IMR-90 (cell line): Measurements from ENCODE around the gene FAM110D. TPM values are rescaled to one million over a fixed set of nuclear protein-coding genes. Genes with fewer than 3 reads are reported as not detected.
A peak's percentile ranks its signal among the peaks of the same experiment; 100 is the strongest.

Source experiments
- ATAC-seq: fragments of 200-7000 bp; cut with Tn5 transposase; 2 replicates; pipeline ENCODE4 v1.9.1; 2020; ENCODE audit warnings: low read depth, mild to moderate bottlenecking, moderate library complexity
- BruUV-seq: library from RNA; stranded (reverse); fragments of 400-500 nt; replicated peaks from 2 replicates; lab custom pipeline; 2021; lab: Mats Ljungman, UMichigan
- CTCF ChIA-PET: fragments of 300-600 bp; formaldehyde crosslinking; extraction: SDS; loops from one replicate; lab custom pipeline; 2021; ENCODE audit warnings: antibody characterized with exemption; lab: Yijun Ruan, JAX
- POLR2A ChIA-PET: fragments of 300-600 bp; sonication (Branson Sonifier 250); formaldehyde crosslinking; loops from one replicate; lab custom pipeline; 2022; ENCODE audit warnings: antibody characterized with exemption; ENCODE audit not compliant: unreplicated experiment; lab: Charles Lee
- DNase-seq: peaks from one replicate; pipeline ENCODE4 v3.0.0; 2013
- H2AFZ ChIP-seq: replicated peaks from 2 replicates; pipeline ENCODE3; 2013; ENCODE audit warnings: low read length, mild to moderate bottlenecking; ENCODE audit not compliant: poor library complexity
- H2AK5ac ChIP-seq: 2 replicates; pipeline ENCODE4 v1.6.1; 2013; ENCODE audit warnings: low read depth, low read length, inconsistent platforms
- H2AK9ac ChIP-seq: replicated peaks from 2 replicates; pipeline ENCODE3; 2013; ENCODE audit warnings: mild to moderate bottlenecking, low read depth, low read length, moderate library complexity; ENCODE audit not compliant: poor library complexity
- H2BK120ac ChIP-seq: 2 replicates; pipeline ENCODE4 v1.6.1; 2013; ENCODE audit warnings: low read depth, low read length, inconsistent platforms
- H2BK15ac ChIP-seq: 3 replicates; pipeline ENCODE4 v1.6.1; 2013; ENCODE audit warnings: low read depth, low read length, inconsistent platforms
- H2BK20ac ChIP-seq: 2 replicates; pipeline ENCODE4 v1.6.1; 2013; ENCODE audit warnings: low read depth, mild to moderate bottlenecking, inconsistent platforms, low read length, moderate library complexity
- H2BK5ac ChIP-seq: 2 replicates; pipeline ENCODE4 v1.6.1; 2013; ENCODE audit warnings: mild to moderate bottlenecking, low read depth, low read length, inconsistent platforms; ENCODE audit not compliant: poor library complexity, severe bottlenecking
- H3K14ac ChIP-seq: replicated peaks from 2 replicates; pipeline ENCODE4 v1.6.1; 2013; ENCODE audit warnings: low read depth, low read length, inconsistent platforms
- H3K18ac ChIP-seq: 2 replicates; pipeline ENCODE4 v1.6.1; 2013; ENCODE audit warnings: low read depth, low read length, control low read depth
- H3K23ac ChIP-seq: 2 replicates; pipeline ENCODE4 v1.6.1; 2013; ENCODE audit warnings: low read depth, low read length, inconsistent platforms
- H3K27ac ChIP-seq: 2 replicates; pipeline ENCODE4 v1.5.1; 2013; ENCODE audit warnings: mild to moderate bottlenecking, control low read depth, low read length; ENCODE audit not compliant: insufficient read depth
- H3K27me3 ChIP-seq: 2 replicates; pipeline ENCODE4 v1.6.1; 2013; ENCODE audit warnings: low read length; ENCODE audit not compliant: control insufficient read depth, insufficient read depth
- H3K36me3 ChIP-seq: 2 replicates; pipeline ENCODE4 v1.6.1; 2013; ENCODE audit warnings: low read length, mixed read lengths; ENCODE audit not compliant: control insufficient read depth, insufficient read depth
- H3K4ac ChIP-seq: 2 replicates; pipeline ENCODE4 v1.6.1; 2013; ENCODE audit warnings: low read depth, low read length, inconsistent platforms
- H3K4me1 ChIP-seq: 2 replicates; pipeline ENCODE4 v1.6.1; 2013; ENCODE audit warnings: low read length, mixed read lengths; ENCODE audit not compliant: control insufficient read depth, insufficient read depth
- H3K4me2 ChIP-seq: 2 replicates; pipeline ENCODE4 v1.6.1; 2013; ENCODE audit warnings: low read depth, mild to moderate bottlenecking, control low read depth, low read length, moderate library complexity
- H3K4me3 ChIP-seq: 2 replicates; pipeline ENCODE4 v1.5.1; 2013; ENCODE audit warnings: low read depth, mild to moderate bottlenecking, control low read depth, low read length, moderate library complexity; ENCODE audit not compliant: insufficient read depth
- H3K56ac ChIP-seq: 2 replicates; pipeline ENCODE4 v1.6.1; 2013; ENCODE audit warnings: low read length, inconsistent platforms; ENCODE audit not compliant: insufficient read depth; ENCODE audit errors: extremely low read depth
- H3K79me1 ChIP-seq, 2 experiments: 2 replicates each; pipeline ENCODE4 v1.6.1; 2013; ENCODE audit warnings: low read length in 2 of 2, inconsistent platforms in 1 of 2, low read depth in 1 of 2
- H3K9ac ChIP-seq: 2 replicates; pipeline ENCODE4 v1.6.1; 2013; ENCODE audit warnings: low read depth, low read length, control low read depth
- H3K9me1 ChIP-seq: 2 replicates; pipeline ENCODE4 v1.6.1; 2013; ENCODE audit warnings: low read length, inconsistent platforms; ENCODE audit not compliant: insufficient read depth
- H3K9me3 ChIP-seq: 2 replicates; pipeline ENCODE4 v1.6.1; 2013; ENCODE audit warnings: low read length; ENCODE audit not compliant: control insufficient read depth, insufficient read depth
- H4K20me1 ChIP-seq: 2 replicates; pipeline ENCODE4 v1.6.1; 2013; ENCODE audit warnings: low read length, inconsistent platforms; ENCODE audit not compliant: insufficient read depth
- H4K5ac ChIP-seq: 2 replicates; pipeline ENCODE4 v1.6.1; 2013; ENCODE audit warnings: mild to moderate bottlenecking, low read depth, low read length, control low read depth
- H4K8ac ChIP-seq, 2 experiments: 2 replicates each; pipeline ENCODE4 v1.6.1; 2013; ENCODE audit warnings: low read depth in 2 of 2, low read length in 2 of 2, control low read depth in 1 of 2, inconsistent platforms in 1 of 2
- H4K91ac ChIP-seq: 2 replicates; pipeline ENCODE4 v1.6.1; 2013; ENCODE audit warnings: low read depth, low read length, inconsistent platforms; ENCODE audit not compliant: insufficient read depth
- BHLHE40 ChIP-seq: fragments of 150-350 bp; IDR thresholded peaks from 2 replicates; pipeline ENCODE4 v1.6.1; 2016; ENCODE audit warnings: mild to moderate bottlenecking, low read depth, low read length
- CEBPB ChIP-seq: IDR thresholded peaks from 2 replicates; pipeline ENCODE4 v1.6.1; 2012; ENCODE audit warnings: low read depth, low read length, improper control_type of control experiment
- CTCF ChIP-seq: conservative IDR thresholded peaks from 2 replicates; pipeline ENCODE4 v1.5.1; 2012; ENCODE audit warnings: mild to moderate bottlenecking, low read depth, low read length, improper control_type of control experiment
- ELK1 ChIP-seq: fragments of 150-350 bp; IDR thresholded peaks from 2 replicates; pipeline ENCODE4 v1.6.1; 2016; ENCODE audit warnings: low read depth, mild to moderate bottlenecking, low read length, moderate library complexity, borderline replicate concordance
- FOS ChIP-seq: fragments of 150-350 bp; IDR thresholded peaks from 2 replicates; pipeline ENCODE4 v1.6.1; 2016; ENCODE audit warnings: low read depth, low read length
- MAFK ChIP-seq: IDR thresholded peaks from 2 replicates; pipeline ENCODE4 v1.6.1; 2012; ENCODE audit warnings: low read depth, low read length, improper control_type of control experiment
- MAZ ChIP-seq: IDR thresholded peaks from 2 replicates; pipeline ENCODE4 v1.6.1; 2012; ENCODE audit warnings: low read depth, mild to moderate bottlenecking, low read length, improper control_type of control experiment, moderate library complexity, borderline replicate concordance
- POLR2A ChIP-seq: IDR thresholded peaks from 2 replicates; pipeline ENCODE4 v1.6.1; 2012; ENCODE audit warnings: mild to moderate bottlenecking, low read depth, low read length
- RAD21 ChIP-seq: IDR thresholded peaks from 2 replicates; pipeline ENCODE4 v1.6.1; 2012; ENCODE audit warnings: low read length, improper control_type of control experiment
- RCOR1 ChIP-seq: IDR thresholded peaks from 2 replicates; pipeline ENCODE4 v1.6.1; 2012; ENCODE audit warnings: mild to moderate bottlenecking, low read length, improper control_type of control experiment; ENCODE audit not compliant: insufficient replicate concordance
- RFX5 ChIP-seq: IDR thresholded peaks from 2 replicates; pipeline ENCODE4 v1.8.0; 2012; ENCODE audit warnings: low read depth, mild to moderate bottlenecking, low read length, moderate library complexity
- SMC3 ChIP-seq: fragments of 150-350 bp; IDR thresholded peaks from 2 replicates; pipeline ENCODE4 v1.6.1; 2016; ENCODE audit warnings: low read depth, mild to moderate bottlenecking, antibody characterized with exemption, low read length, moderate library complexity
- USF2 ChIP-seq: fragments of 150-350 bp; IDR thresholded peaks from 2 replicates; pipeline ENCODE4 v1.6.1; 2017; ENCODE audit warnings: mild to moderate bottlenecking, antibody characterized with exemption, low read length, low read depth
- WGBS, 2 experiments: methylation state at CpG; one replicate each; pipeline versions ENCODE4 v1.1.5 to v1.1.7; 2013; ENCODE audit warnings: missing lambda C conversion rate in 2 of 2; ENCODE audit not compliant: insufficient read length in 1 of 2; ENCODE audit errors: extremely low coverage in 2 of 2; 5-methylcytosine and 5-hydroxymethylcytosine counted together
- dilution Hi-C: fragments of 300-500 bp; cut with HindIII; formaldehyde crosslinking; loops from one replicate; pipeline ENCODE4 v1.14.3; 2018; ENCODE audit warnings: low sequenced_read_pairs; ENCODE audit not compliant: unreplicated experiment
- in situ Hi-C: fragments of 300-500 bp; cut with MboI; formaldehyde crosslinking; loops from 3 replicates; pipeline ENCODE4 v1.14.3; 2019; ENCODE audit warnings: low sequenced_read_pairs, inconsistent platforms, mixed read lengths
- intact Hi-C: fragments of 100-400 bp; cut with micrococcal nuclease; formaldehyde crosslinking; loops from 2 replicates; pipeline ENCODE4 v1.10.0; 2022
- polyA plus RNA-seq, 3 experiments: library from polyadenylated mRNA; depleted of rRNA; stranded (reverse); fragments of >200 nt; gene quantifications; 2 replicates each; pipeline ENCODE4 v1.2.3, GENCODE V29; 2012; ENCODE audit warnings: low replicate concordance in 1 of 3
- total RNA-seq: library from RNA; depleted of rRNA; stranded (reverse); fragments of >200 nt; gene quantifications from 2 replicates; pipeline ENCODE4 v1.2.3, GENCODE V29; 2012

FAM110D gene
- total and polyA plus RNA-seq, 2 of the 4 experiments (the other 2 are of a cell fraction) = not detected

GRCh38 chr1:26169669-26170471, 11.0 kb downstream of the FAM110D start, which contains the start of gene ZNF593:
Gene ZNF593 (plus strand): TSS chr1:26169908. CDS start chr1:26169984, 76 bp downstream.
- BruUV-seq = TSS peak; percentile 66
- no peaks in the 10 kb centered on the region for H4K20me1 ChIP-seq
- H2BK5ac ChIP-seq = peak within 1 kb of the TSS; percentile 10
- peak within 1 kb of the TSS; percentile 67 to 91 for H4K8ac ChIP-seq
- H2AFZ ChIP-seq = peak within 1 kb of the TSS; percentile 97
- no peak within 1 kb of the TSS; the same call in 1 of the 2 replicates for H3K18ac ChIP-seq
- peak within 1 kb of the TSS; percentile 78 for H3K4ac ChIP-seq
- 0 out of 2 replicates have a peak, but pooled peaks cover 2% of the 10 kb centered on the region for H3K36me3 ChIP-seq
- H3K27me3 ChIP-seq = no peaks in the 10 kb centered on the region; the same call in 1 of the 2 replicates
- ATAC-seq (peak; percentile 96), DNase-seq (peak; percentile 90)
- peak within 1 kb of the TSS; percentile 71 for H4K91ac ChIP-seq
- H3K23ac ChIP-seq = peak within 1 kb of the TSS; percentile 77
- dilution Hi-C loops (no loop called here), in situ Hi-C loops (no loop called here), intact Hi-C loops (loop anchor here (1.0 to 5.0 kb wide), 3 partner anchors 62 to 221 kb away; partner anchors contain the start of gene CEP85)
- POLR2A ChIA-PET = no interaction called here
- 1% methylated on average over 51 of the region's 76 CpGs; no CpG with 5 or more reads in 1 of the 2 experiments for whole genome bisulfite sequencing, 2 experiments
- peak within 1 kb of the TSS; percentile 88 for H2AK5ac ChIP-seq
- H4K5ac ChIP-seq = peak within 1 kb of the TSS; percentile 59
- peak within 1 kb of the TSS; percentile 85 for H3K14ac ChIP-seq
- peak within 1 kb of the TSS; percentile 66 for H3K27ac ChIP-seq
- H2BK15ac ChIP-seq = no peak within 1 kb of the TSS
- H3K4me3 ChIP-seq = peak within 1 kb of the TSS; percentile 84
- H3K79me1 ChIP-seq = peaks cover 4 to 19% of the 10 kb centered on the region in 2 experiments
- H2AK9ac ChIP-seq = peak within 1 kb of the TSS; percentile 95
- peak within 1 kb of the TSS; percentile 91 for H3K4me2 ChIP-seq
- H3K9me3 ChIP-seq = no peaks in the 10 kb centered on the region
- peak within 1 kb of the TSS; percentile 89 for H3K9ac ChIP-seq
- peaks cover 5% of the 10 kb centered on the region; the same call in 1 of the 2 replicates for H3K4me1 ChIP-seq
- CTCF ChIA-PET = interaction anchor here (0.5 to 1.8 kb wide), 14 partner anchors 9 to 269 kb away, joined by 3 to 8 read pairs (median 3); partner anchors contain the start of gene CEP85
- peaks cover 6% of the 10 kb centered on the region; the same call in 1 of the 2 replicates for H3K9me1 ChIP-seq
- no peak within 1 kb of the TSS for H2BK20ac ChIP-seq
- no peak within 1 kb of the TSS for H2BK120ac ChIP-seq
- H3K56ac ChIP-seq = peak within 1 kb of the TSS; percentile 38; the same call in 1 of the 2 replicates
- peak; percentile 65; the same call in 1 of the 2 replicates for TF ChIP-seq USF2
- TF ChIP-seq RCOR1 = no peak
- peak; percentile 67 for TF ChIP-seq SMC3
- TF ChIP-seq MAFK = no peak
- peak; percentile 91 for TF ChIP-seq MAZ
- no peak for TF ChIP-seq CEBPB
- peak; percentile 78 for TF ChIP-seq BHLHE40
- TF ChIP-seq ELK1 = 0 out of 2 replicates have a peak, but pooled peaks have one; percentile 17
- TF ChIP-seq RAD21 = peak; percentile 55
- TF ChIP-seq FOS = peak; percentile 56
- TF ChIP-seq POLR2A = peak; percentile 77
- peak; percentile 98 for TF ChIP-seq CTCF
- 0 out of 2 replicates have a peak, but pooled peaks have one; percentile 17 for TF ChIP-seq RFX5
